Breast epithelium (tissue), 3 donors: ENCODE results near the gene SUCLG2.

Experiments
- POLR2A ChIP-seq: fragments of 450-650 bp; IDR thresholded peaks from one replicate; pipeline ENCODE4 v1.6.1; 2016; ENCODE audit warnings: antibody characterized with exemption, mild to moderate bottlenecking, moderate library complexity
- TF ChIP-seq, protein P1 (sequence below), 3 donors: fragments of 450-650 bp; IDR thresholded peaks; one replicate each; pipeline ENCODE4 v1.5.1; 2016 to 2017; ENCODE audit warnings: antibody characterized with exemption in 3 of 3, mild to moderate bottlenecking in 3 of 3, moderate library complexity in 3 of 3

DNA sequence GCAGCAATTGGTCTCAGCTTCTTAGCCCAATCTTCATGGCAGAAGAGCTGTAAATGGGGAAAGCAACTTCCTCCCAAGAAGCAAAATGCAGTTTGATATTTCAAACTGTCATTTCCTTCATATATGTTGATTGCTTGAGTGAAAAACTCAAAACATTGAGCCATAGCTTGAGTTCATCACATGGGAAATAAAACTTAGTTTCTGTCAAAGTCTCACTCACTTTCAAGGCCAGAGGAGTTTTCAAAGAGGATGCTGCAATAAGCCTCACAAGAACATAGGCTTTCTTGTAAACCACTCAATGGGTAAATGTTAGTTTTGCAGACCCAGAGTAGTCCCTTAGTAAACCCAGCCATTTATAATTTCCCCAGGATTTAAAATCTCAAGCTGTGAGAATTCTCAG is 29.1 kb upstream of the SUCLG2 start:
- TF ChIP-seq, protein P1, sequence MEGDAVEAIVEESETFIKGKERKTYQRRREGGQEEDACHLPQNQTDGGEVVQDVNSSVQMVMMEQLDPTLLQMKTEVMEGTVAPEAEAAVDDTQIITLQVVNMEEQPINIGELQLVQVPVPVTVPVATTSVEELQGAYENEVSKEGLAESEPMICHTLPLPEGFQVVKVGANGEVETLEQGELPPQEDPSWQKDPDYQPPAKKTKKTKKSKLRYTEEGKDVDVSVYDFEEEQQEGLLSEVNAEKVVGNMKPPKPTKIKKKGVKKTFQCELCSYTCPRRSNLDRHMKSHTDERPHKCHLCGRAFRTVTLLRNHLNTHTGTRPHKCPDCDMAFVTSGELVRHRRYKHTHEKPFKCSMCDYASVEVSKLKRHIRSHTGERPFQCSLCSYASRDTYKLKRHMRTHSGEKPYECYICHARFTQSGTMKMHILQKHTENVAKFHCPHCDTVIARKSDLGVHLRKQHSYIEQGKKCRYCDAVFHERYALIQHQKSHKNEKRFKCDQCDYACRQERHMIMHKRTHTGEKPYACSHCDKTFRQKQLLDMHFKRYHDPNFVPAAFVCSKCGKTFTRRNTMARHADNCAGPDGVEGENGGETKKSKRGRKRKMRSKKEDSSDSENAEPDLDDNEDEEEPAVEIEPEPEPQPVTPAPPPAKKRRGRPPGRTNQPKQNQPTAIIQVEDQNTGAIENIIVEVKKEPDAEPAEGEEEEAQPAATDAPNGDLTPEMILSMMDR (IDR thresholded peaks at IDR 0.05), result no peak
- no peak for TF ChIP-seq POLR2A
